ENCODE measurements around the gene KCNK17. TPM values are rescaled to one million over a fixed set of nuclear protein-coding genes. Genes with fewer than 3 reads are reported as not detected.

Gene KCNK17
- total and polyA plus RNA-seq, 2 of the 8 experiments (the other 6 are each of a cell fraction or from before 2014, with no cell fraction given) = 2.9 to 3.4 TPM

GRCh38 chr6:39309942-39310531, 4.2 kb downstream of the KCNK17 start (continued):
- TF ChIP-seq JUND (IDR thresholded peaks at IDR 0.05; ENCODE audit: low read length) (peak; percentile 46; the same call in 1 of the 2 replicates), CHD1 (IDR thresholded peaks at IDR 0.05; ENCODE audit: low read depth, low read length) (no peak), CBX5 (IDR thresholded peaks at IDR 0.05; ENCODE audit: low read depth, low read length) (no peak), GTF2F1 (IDR thresholded peaks at IDR 0.05; ENCODE audit: borderline replicate concordance, low read depth, low read length) (no peak), CHD2 (IDR thresholded peaks at IDR 0.05; ENCODE audit: low read length) (no peak), RBBP5 (IDR thresholded peaks at IDR 0.05; ENCODE audit: borderline replicate concordance, low read depth, low read length) (no peak), SAP30 (IDR thresholded peaks at IDR 0.05; ENCODE audit: insufficient read depth, insufficient replicate concordance, low read length) (no peak), SP1 (IDR thresholded peaks at IDR 0.05; ENCODE audit: low read depth, low read length) (no peak)

Data from H1 (cell line).